Upper lobe of right lung (tissue), 1 donor: Measurements from ENCODE around the gene SNX24. TPM values are rescaled to one million over a fixed set of nuclear protein-coding genes. Genes with fewer than 3 reads are reported as not detected.

Experiments
- ATAC-seq: fragments of 200-7000 bp; cut with Tn5 transposase; one replicate; pipeline ENCODE4 v1.9.1; 2020; ENCODE audit warnings: mild to moderate bottlenecking, moderate library complexity
- DNase-seq: peaks from one replicate; pipeline ENCODE4 v3.0.0-alpha.2; 2020
- H3K27ac ChIP-seq: fragments of 200-600 bp; one replicate; pipeline ENCODE4 v1.8.0; 2022
- H3K27me3 ChIP-seq: fragments of 200-600 bp; one replicate; pipeline ENCODE4 v1.8.0; 2022; ENCODE audit warnings: mild to moderate bottlenecking
- H3K36me3 ChIP-seq: fragments of 200-600 bp; one replicate; pipeline ENCODE4 v1.8.0; 2022
- H3K4me1 ChIP-seq: fragments of 200-600 bp; one replicate; pipeline ENCODE4 v1.8.0; 2022
- H3K4me3 ChIP-seq: fragments of 200-600 bp; one replicate; pipeline ENCODE4 v1.8.0; 2022; ENCODE audit warnings: mild to moderate bottlenecking
- H3K9me3 ChIP-seq: fragments of 200-600 bp; one replicate; pipeline ENCODE4 v1.8.0; 2022
- intact Hi-C: fragments of 100-400 bp; cut with DNase I; formaldehyde crosslinking; loops from one replicate; pipeline ENCODE4 v1.11.0; 2022
- total RNA-seq: library from RNA; stranded (reverse); fragmentation: NEBNext Ultra II Directional; extraction: Animal tissue kit (Norgen Biotek cat#: 25700); gene quantifications from one replicate; pipeline ENCODE4 v1.2.1, GENCODE V29; 2021
- TF ChIP-seq, protein P1 (sequence below): fragments of 200-600 bp; IDR thresholded peaks from one replicate; pipeline ENCODE4 v1.8.0; 2022; ENCODE audit warnings: antibody characterized with exemption
- donor health status: DM: no; HTN: yes; CAD: no; lungs with severe emphysema.

The SNX24 gene
- total RNA-seq, 1 donor from 2014 or later, result 30.2 TPM

DNA sequence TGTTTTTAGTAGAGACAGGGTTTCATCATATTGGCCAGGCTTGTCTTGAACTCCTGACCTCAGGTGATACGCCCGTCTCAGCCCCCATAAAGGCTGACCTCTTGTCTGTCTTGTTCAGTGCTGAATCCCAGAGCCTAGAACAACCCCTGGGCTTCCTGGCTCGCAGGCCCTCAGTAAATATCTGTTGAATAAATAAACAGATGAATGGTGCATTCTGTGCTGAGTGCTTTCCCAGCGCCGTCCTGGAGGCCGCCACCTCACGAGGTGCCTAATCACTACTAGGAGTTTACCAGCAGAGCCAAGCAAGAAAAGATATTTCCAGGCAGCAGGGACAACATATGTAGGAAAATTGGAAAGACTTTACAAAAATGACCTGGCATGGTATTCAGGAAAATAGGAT lies 88.5 kb downstream of the SNX24 start:
- Histone ChIP-seq H3K9me3 (no peaks in the 10 kb centered on the region), H3K4me1 (no peaks in the 10 kb centered on the region), H3K27me3 (no peaks in the 10 kb centered on the region), H3K36me3 (no peaks in the 10 kb centered on the region), H3K27ac (no peak overlapping the region), H3K4me3 (no peak overlapping the region)
- intact Hi-C loops, result no loop called here
- ATAC-seq, result no peak
- TF ChIP-seq, protein P1, sequence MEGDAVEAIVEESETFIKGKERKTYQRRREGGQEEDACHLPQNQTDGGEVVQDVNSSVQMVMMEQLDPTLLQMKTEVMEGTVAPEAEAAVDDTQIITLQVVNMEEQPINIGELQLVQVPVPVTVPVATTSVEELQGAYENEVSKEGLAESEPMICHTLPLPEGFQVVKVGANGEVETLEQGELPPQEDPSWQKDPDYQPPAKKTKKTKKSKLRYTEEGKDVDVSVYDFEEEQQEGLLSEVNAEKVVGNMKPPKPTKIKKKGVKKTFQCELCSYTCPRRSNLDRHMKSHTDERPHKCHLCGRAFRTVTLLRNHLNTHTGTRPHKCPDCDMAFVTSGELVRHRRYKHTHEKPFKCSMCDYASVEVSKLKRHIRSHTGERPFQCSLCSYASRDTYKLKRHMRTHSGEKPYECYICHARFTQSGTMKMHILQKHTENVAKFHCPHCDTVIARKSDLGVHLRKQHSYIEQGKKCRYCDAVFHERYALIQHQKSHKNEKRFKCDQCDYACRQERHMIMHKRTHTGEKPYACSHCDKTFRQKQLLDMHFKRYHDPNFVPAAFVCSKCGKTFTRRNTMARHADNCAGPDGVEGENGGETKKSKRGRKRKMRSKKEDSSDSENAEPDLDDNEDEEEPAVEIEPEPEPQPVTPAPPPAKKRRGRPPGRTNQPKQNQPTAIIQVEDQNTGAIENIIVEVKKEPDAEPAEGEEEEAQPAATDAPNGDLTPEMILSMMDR, result no peak
- DNase-seq, result no peak

DNA sequence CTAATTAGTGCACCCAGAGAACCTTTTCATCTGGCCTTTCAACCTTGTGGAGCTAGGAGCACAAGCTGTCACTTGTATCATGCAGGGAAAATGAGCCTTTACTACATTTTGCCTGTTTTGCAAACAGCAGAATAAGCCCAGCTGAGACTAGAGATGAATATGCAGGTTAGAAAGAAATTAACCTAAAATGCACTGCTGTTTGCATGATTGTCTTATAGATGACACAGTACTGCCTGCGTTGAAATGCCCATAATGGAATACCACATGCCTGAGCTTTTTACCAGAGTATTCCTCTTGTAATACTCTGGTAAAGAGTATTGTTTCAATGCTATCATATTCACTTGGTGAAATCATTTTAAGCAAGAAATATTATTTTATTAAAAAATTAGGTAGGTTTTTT lies 90.7 kb downstream of the SNX24 start:
- ATAC-seq (no peak), DNase-seq (no peak)
- TF ChIP-seq, protein P1, result no peak
- intact Hi-C loops, result no loop called here
- no peak overlapping the region for H3K27ac ChIP-seq
- H3K4me1 ChIP-seq, result no peaks in the 10 kb centered on the region
- H3K36me3 ChIP-seq, result no peaks in the 10 kb centered on the region
- no peak overlapping the region for H3K4me3 ChIP-seq
- H3K9me3 ChIP-seq, result no peaks in the 10 kb centered on the region
- no peaks in the 10 kb centered on the region for H3K27me3 ChIP-seq

DNA sequence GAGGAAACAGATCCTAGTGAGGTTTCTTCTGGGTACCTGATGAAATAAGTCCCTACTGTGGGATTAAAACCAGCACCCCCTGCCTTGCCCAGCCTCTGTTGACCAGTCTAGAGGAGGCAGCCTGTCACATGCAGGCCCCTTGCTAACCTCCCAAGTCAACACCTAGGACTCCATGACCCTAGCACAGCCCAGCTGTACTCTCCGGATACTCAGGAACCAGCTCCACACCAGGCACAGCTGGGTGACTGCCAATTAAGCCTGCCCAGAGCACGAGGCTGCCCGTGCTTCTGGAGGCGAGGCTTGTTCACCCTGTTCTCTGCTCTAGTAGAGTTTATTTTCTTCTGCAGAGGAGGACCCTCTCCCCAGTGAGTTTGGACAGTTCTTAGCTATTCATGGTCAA lies 92.5 kb downstream of the SNX24 start:
- H3K4me3 ChIP-seq, result no peak overlapping the region
- TF ChIP-seq, protein P1, result no peak
- peaks cover under 1% of the 10 kb centered on the region for H3K4me1 ChIP-seq
- no peaks in the 10 kb centered on the region for H3K27me3 ChIP-seq
- no peaks in the 10 kb centered on the region for H3K9me3 ChIP-seq
- H3K36me3 ChIP-seq, result no peaks in the 10 kb centered on the region
- intact Hi-C loops, result no loop called here
- H3K27ac ChIP-seq, result no peak overlapping the region
- DNase-seq, result no peak
- ATAC-seq, result peak; percentile 70

DNA sequence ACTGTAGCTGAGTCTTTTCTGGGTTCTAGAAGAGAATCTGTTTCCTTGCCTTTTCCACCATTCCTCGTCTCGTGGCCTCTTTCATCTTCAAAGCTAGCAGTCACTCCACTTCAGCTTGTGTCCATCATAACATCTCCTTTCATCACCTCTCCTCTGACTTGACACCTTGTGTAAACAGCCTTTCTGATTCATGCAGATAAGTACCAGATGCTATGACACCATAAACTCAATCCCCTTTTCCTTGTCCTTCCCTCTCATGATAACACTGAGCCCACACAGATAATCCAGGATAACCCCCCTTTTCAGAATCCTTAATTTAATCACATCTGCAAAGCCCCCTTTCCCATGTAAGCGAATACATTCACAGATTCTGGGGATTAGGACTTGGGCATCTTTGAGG lies 95.5 kb downstream of the SNX24 start:
- no peak for DNase-seq
- no peak overlapping the region for H3K27ac ChIP-seq
- H3K27me3 ChIP-seq, result no peaks in the 10 kb centered on the region
- no peaks in the 10 kb centered on the region for H3K36me3 ChIP-seq
- H3K4me1 ChIP-seq, result peaks cover 7% of the 10 kb centered on the region
- TF ChIP-seq, protein P1, result no peak
- no peak overlapping the region for H3K4me3 ChIP-seq
- no peak for ATAC-seq
- no peaks in the 10 kb centered on the region for H3K9me3 ChIP-seq
- intact Hi-C loops, result no loop called here

DNA sequence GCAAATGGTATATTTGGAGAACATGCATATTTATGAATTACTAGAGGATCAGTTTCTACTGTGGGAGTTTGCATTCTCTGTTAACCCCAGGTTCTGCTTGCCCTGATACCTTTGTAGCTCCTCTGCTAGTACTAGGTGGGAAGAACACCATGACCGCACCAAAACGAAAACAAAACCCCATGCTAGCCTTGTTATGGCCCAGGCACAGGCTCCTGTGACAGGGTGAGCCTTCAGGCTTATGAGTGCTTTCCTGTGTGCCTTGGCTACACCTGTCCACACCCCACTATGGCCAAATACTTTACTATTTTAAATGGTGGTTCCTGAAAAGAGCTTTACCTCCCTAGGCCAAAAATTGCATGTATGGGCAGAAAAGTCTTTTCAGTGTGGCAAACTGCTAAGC lies 96.3 kb downstream of the SNX24 start:
- no peak overlapping the region for H3K27ac ChIP-seq
- H3K9me3 ChIP-seq, result no peaks in the 10 kb centered on the region
- DNase-seq (no peak), ATAC-seq (no peak)
- H3K36me3 ChIP-seq, result no peaks in the 10 kb centered on the region
- H3K4me3 ChIP-seq, result no peak overlapping the region
- intact Hi-C loops, result no loop called here
- peaks cover 7% of the 10 kb centered on the region for H3K4me1 ChIP-seq
- TF ChIP-seq, protein P1, result no peak
- no peaks in the 10 kb centered on the region for H3K27me3 ChIP-seq
